NCI-H345 treated with DMSO at 0.1 percent for 48 hours (cell line): ENCODE measurements around the gene RUNX1.
A peak's percentile ranks its signal among the peaks of the same experiment; 100 is the strongest.

ENCODE experiments used
- DNase-seq: peaks from one replicate; lab custom pipeline; 2025; ENCODE audit not compliant: unreplicated experiment; lab: John Stamatoyannopoulos, UW

The RUNX1 gene

DNA sequence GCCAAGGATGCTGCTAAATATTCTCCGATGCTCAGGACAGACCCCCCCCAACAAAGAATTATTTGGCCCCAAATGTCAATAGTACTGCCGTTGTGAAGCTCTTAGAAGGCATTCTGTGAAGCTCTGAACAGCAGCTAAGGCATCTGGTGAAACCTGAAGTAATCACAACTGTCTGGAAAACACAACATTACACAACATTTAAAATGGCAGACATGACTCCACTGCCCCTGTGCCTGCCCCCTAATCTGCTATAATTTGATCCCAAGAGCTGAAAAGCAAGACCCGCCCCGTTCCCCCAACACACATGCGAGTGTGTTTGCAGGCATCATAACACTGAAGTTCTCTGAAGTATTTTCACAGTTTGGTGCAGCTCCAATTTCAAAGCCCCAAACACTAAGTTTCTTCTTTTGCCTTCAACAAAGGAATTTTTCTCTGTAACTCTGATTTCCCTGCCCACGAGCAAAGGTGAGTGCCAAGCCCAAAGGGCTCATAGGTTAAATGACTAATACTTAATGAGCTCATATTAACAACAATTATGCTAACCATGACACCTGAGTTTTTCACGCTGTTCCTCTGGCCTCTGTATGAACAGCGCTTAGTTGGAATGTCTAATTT, 251.1 kb downstream of the RUNX1 start:
- DNase-seq: no peak

DNA sequence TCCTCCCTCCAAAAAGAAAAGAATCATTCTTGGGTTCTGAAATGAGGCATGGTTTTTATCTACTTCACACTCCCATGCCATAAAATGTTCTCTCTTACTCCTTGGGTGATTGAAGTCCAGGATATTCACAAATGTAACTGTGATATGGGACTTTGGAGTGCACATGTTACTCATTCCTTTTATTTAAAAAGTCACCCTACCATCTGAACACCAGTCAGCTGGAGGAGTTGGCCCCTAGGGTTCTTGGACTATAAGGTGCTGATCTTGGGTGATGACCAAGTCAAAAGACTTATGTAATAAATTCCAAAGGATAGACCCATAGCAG, 251.9 kb downstream of the RUNX1 start:
- DNase-seq: no peak

DNA sequence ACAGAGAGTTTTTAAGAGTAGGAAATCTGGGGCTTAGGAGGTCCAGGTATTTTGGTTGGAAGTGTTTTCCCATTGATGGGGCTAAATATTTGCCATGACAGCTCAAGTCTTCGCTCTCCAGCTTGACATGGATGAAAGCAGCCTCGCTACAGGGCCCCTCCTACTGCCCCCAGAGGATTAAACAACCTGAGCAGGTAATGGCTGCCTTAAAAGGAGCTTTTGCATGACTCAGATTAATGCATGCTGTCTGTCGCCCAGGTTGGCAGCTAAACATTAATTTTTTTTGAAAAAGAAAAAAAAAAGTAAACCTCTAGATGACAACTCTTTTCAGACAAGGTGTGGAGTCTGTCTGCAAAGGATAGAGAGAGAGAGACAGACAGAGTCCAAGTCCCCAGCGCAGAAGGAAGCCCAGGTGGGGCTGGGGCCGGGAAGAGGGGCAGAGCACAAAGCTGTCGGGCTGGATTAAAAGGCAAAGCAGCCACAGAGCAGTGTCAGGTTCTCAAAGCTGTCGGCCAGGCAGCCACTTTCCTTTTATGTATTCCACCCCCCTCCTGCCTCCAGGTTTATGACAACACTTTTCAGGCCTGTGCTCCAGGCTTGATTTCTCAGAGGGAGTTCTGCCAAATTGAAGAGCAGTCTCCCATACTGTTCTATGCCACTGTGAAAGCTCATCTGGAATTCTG, 252.4 kb downstream of the RUNX1 start:
- DNase-seq: no peak

DNA sequence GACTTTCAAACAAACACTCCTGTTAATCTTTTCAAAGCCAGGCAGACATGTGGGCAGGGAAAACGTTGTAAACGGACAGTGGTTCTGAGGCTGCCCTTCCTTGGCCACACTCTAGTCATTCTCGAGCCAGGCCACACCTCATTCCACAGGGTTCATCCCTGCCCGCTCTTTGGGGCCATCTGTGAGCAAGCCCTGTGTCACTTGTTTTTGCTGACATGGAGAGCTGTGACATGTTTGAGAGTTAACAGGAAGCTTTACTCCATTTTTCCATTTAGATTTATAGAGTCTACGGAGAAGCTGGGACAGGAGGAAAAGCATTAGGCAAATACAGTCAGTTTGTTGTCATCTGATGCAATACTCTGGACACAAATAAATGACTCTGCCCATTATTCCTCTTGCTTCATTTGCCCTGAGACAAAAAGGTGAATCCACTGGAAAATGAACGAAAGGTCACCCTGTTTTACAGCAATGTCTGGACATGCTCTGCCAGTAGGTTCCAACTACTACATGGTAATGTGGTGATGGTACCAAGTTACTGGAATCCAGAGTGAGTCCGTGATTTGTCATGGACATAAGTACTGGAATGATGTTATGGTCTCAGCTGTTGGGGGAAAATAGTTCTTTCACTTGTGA, 253.4 kb downstream of the RUNX1 start:
- DNase-seq: no peak

DNA sequence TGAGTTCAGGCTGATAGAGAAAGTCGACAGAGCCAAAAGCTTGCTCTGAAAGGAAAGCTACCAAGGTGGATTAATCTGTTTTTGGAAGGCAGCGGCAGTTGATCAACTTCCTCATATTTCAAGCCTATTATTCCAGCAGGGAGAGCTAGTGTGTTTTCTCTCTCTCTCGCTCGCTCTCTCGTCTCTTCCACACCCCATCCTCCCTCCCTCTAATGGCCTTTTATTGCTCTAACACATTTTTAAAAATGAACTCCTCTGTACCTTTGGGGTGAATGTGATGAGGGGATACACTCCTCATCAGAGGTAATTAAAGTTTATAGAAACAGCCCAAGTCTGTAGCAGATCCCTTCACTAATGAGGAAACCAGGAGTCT, 253.9 kb downstream of the RUNX1 start:
- DNase-seq: no peak

DNA sequence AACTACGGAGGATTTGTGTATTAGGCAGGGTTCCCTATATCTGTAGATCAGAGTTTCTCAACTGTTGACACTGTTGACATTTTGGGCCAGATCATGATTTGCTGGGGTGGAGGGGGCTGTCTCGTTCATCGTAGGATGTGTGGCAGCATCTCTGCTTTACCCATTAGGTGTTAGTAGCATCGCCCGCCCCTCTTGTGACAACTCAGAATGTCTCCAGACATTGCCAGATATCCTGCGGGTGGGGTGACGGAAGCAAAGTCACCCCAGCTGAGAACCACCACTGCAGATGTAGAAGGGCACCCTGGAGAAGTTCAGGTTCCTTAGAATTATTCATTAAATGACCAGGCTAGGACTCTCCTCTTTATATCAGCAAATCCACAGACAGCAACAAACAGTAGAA, 254.4 kb downstream of the RUNX1 start:
- DNase-seq: no peak

DNA sequence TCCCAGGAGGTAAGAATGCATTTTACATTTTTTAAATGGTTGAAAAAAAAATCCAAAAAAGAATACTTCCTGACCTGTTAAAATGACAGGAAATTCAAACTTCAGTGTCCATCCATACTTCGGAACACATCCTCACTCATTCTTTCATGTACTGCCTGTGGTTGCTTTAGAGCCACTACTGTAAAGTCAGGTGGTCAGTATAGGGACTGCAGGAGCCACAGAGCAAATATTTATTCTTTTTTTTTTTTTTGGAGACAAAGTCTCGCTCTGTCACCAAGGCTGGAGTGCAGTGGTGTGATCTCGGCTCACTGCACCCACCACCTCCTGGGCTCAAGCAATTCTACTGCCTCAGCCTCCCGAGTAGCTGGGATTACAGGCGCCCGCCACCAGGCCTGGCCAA, 255.6 kb downstream of the RUNX1 start:
- DNase-seq: no peak

DNA sequence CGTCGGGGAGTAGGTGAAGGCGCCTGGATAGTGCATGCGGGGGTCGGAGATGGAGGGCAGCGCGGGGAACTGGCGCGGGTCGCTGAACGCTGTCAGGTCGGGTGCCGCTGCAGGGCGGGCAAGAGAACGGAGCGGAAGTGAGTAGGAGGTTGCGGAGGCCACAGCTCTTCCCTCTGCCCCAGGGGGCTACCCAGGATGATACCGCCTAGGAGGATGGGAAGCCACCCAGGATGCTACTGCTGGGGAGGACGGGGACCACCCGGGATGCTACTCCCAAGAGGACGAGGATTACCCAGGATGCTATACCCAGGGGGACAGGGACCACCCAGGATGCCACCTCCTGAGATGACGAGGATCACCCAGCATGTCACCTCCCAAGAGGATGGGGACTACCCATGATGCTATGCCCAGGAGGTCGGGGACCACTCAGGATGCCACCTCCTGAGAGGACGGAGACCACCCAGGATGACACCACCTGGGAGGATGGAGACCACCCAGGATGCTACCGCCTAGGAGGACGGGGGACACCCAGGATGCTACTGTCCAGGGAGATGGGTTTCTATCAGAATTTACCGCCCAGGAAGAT, 256.5 kb downstream of the RUNX1 start:
- DNase-seq: peak; percentile 95

DNA sequence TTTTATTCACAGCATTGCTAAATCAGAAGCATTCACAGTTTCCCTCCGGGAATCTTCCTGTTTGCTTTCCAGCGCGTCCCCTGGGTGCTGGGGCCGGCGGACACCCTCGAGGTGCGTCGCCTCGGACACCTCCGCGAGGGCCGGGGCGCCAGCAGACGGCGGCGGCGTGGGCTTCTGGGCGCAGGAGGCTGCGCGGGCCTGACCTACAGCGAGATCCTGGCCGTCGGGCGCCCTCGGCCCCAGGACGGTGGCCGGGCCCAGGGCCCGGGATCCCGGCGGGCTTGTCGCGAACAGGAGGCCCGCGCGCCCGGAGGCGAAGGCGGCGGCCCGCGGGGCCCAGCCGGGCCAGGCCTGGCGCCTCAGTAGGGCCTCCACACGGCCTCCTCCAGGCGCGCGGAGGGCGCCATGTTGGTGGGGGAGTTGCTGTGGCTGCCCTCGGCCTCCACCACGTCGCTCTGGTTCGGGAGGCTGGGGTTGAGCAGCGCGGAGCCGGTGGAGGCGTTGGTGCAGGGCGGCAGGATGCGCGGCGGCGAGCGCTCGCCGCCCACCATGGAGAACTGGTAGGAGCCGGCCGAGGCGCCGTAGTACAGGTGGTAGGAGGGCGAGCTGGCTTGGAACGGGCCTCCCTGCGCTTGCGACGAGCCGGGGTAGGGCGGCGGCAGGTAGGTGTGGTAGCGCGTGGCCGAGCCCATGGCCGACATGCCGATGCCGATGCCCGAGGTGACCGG, 257.2 kb downstream of the RUNX1 start:
- DNase-seq: no peak

DNA sequence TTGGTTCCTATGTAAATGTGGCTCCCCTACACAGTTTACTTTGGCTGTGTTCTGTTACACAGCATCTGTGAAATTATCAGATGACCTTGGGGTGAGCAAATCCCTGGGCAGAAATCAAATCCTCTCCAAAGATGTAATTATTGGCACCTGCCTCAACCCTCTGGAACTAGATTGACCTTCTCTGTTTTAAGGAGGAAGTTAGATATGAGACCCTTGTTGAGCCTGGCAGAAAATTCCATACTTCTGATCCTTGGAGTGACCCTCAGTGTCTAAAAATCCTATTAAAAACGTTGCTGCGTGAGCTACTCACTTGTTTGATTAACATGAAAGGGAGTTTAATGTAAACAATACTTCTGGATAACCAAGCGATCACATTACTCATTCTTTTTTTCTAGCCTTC, 258.3 kb downstream of the RUNX1 start:
- DNase-seq: no peak

DNA sequence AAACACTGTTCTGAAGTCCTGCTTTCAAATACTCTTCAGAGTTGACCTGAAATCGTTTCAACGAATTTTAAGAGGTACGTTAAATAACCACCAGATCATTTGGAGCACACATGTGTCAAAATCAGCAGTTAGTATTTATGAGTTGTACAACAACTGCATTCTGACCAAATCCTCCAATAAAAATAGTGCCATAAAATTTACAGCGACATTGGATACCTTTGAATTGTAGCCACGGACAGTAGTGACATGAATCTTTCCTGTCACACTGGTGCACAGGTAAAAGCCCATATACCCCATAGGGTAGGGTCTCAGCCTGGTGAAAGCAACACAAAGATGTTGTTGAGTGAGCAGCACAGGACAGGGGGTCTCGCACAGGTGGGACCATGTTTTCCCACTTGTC, 258.8 kb downstream of the RUNX1 start:
- no peak for DNase-seq

DNA sequence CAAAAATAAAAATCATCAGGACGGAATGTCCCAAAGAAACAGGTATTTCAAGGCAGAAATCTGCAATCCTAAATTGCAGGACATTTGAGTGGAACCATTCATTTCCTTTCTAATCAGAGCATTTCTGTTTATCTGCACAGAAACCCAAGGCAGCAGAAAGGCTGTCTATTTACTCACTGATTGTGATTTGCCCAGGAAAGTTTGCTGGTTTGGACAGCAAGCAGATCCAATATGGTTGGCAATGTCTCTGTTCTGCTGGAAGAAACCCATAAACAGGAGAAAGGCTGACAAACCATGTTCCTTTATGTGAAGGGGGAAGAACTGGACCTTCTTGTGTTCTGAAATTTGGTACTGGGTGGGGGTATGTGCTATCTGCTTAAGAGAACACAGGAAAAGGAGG, 260.2 kb downstream of the RUNX1 start:
- DNase-seq: no peak

DNA sequence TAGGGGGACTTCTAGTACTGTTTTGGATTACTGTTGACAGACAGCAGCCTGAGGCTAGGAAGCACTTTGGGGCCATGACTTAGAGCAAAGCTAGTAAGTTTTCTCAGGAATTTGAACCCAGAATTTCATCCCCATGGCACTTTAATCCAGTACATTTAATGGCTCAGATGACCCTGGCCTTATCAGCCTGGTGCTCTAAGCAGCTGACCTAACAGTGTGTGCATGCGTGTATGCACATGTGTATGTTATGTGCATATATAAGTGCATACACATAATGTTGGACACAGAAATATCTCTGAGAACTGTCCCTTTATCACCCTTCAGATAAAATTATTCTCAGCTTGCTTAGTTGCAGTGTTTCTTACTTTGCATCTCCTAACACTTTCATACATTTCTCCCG, 265.3 kb downstream of the RUNX1 start:
- no peak for DNase-seq

DNA sequence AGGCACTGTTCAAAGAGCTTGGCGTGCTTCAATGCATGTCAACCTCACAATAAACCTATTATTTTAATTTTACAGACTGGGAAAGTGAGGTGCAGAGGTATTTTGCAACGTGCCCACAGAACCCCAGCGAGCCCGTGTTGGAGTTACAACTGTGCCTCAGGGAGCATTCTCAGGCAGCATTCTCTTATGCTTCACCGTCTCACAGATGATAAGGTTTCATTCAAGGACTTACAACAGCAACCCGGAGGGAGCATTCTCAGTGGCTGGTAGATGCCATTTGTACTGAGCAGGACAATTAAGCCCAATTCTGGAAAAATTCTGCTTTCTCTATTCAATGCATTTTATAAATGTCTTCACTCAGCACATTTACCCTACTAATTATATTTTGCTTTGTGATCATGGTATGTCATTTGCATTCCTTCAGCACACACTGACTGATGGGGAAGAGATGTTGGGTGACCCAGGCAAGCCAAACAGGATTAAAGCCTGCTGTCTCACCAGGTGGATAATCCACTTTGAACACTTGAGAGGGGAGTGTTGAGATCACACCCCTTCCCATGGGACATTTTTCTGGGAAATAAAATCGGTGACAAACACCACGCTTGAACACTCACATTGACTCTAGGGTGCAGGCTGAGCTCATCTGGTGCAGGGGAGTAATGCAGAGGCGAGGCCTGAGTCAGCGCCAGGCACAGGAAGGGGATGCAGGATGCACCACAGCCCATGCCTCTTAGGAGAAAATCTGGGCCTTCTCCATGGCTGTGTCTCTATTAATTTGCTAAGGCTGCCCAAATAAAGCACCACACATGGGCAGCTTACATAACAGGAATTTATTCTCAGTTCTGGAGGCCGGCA, 266.4 kb downstream of the RUNX1 start:
- DNase-seq: no peak

DNA sequence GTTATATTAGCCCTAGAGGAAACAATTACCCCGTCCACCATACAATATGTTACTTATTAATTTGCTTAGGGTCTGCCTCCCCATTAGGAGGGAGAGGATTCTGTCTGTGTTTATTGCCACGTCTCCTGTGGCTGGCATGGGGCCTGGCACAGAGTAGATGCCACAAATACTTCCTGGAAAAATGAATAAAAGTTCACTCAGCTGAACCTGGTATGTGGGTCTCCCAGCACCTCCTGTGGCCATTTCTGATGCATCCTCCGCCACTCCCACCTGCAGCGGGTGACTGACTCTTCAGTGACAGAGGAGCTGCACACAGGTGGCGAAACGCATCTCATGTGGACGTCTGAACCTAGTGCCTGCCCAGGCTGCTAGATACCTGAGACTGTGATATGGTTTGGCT, 267.6 kb downstream of the RUNX1 start:
- no peak for DNase-seq

DNA sequence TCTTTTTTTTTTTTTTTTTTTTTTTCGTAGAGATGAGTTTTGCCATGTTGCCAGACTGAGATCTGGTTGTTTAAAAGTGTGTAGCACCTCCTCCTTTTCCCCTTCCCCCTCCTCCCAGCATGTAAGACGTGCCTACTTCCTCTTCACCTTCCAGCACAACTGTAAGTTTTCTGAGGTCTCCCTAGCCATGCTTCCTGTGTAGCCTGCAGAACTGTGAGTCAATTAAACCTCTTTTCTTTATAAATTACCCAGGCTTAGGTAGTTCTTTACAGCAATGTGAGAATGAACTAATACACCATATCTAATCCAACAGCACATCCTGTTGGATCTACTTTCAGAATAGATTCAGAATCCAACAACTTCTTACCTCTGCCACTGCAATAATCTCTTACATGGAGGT, 269.2 kb downstream of the RUNX1 start:
- no peak for DNase-seq

DNA sequence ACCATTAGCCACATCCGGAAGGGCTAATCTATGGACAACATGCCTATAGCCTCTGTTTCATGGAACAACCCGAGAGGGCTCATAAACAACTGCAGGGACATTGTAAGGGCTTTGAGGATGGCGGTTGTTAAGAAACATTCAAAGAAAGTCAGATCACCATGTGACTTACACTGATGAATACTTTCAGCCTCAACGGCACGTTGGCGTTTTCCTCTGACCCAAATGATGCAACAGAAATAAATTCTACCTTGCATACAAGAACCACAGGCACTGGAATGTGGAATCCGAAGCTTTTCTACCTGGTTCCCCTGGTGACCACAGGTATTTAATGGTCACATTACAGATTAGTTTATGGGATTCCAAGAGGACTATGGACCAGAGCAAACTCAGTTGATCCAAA, 273.3 kb downstream of the RUNX1 start:
- no peak for DNase-seq

DNA sequence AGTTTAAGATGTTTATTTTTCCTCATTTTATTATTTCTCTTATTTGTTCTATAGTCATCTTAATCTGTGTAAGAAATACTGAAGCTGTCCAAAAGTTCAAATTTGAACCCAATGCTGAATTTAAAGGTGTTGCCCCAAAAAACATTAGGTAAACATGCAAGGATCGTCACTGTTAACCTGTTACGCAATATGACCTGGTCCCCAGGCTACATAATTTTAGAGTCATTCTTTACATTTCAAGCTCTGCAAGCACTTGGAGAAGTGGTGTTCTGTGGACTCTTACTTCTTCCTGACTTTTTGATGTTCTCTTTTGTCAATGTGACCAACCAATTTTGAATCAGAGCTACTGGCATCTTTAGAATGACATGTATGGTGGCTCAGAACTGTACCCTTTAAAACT, 274.4 kb downstream of the RUNX1 start:
- no peak for DNase-seq

DNA sequence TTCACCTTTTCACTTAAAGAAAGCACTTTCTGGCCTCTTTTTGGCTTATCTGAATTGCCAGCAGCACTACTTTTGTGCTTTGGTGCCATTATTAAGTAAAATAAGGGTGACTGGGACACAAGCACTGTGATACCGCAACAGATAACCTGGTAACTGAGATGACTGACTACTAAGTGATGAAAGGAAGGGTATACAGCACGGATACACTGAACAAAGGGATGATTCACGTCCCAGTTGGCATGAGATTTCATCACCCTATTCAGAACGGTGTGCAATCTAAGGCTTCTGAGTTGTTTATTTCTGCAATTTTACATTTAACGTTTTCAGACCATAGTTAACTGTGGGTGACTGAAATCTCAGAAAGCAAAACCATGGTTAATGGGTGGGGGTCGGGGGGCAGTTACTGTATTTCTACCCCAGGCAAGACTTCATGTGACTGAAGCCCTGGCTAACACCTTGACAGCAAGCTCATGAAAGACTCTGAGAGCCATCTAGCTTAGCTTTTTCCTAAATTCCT, 277.5 kb downstream of the RUNX1 start:
- DNase-seq: no peak

DNA sequence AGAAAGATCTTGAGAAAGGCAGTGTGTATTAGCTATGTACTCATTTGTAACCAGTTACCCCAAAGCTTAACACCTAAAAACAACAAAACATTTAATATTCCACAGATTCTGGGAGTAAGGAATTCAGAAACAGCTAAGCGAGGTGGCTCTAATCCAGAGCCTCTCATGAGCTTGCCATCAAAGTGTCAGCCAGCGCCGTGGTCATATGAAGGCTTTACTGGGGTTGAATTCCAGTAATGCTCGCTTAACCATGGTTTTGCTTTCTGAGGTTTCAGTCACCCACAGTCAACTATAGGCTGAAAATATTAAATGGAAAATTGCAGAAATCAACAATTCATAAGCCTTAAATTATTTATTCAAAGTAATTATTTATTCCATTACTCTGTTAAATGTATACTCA, 278.5 kb downstream of the RUNX1 start:
- no peak for DNase-seq

DNA sequence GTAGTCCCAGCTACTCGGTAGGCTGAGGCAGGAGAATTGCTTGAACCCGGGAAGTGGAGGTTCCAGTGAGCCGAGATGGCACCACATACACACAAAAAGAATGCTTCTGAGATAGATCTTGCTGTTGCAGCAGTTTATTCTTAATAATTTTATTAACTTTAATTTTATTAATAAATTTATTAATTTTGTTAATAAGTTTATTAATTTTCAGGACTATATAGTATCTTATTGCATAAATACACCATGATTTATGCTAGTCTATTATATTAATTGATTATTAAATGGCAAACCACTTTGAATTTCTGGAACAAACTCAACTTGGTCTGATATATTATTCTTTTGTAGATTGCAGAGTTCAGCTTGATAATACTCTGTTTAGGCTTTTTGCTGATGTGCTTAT, 280.8 kb downstream of the RUNX1 start:
- DNase-seq: no peak
